Duodenal mucosa (tissue), 2 donors: ENCODE data around the gene FBLIM1.

Source experiments
- H3K27ac ChIP-seq: one replicate; pipeline ENCODE4 v1.7.0; 2013; ENCODE audit warnings: low read depth, low read length
- H3K27me3 ChIP-seq, 2 donors: one replicate each; pipeline ENCODE4 v1.7.0; 2013; ENCODE audit warnings: low read length in 2 of 2, control low read depth in 1 of 2; ENCODE audit not compliant: insufficient read depth in 2 of 2, control insufficient read depth in 1 of 2
- H3K36me3 ChIP-seq, 2 donors: one replicate each; pipeline ENCODE4 v1.7.0; 2013; ENCODE audit warnings: low read length in 2 of 2, control low read depth in 1 of 2; ENCODE audit not compliant: insufficient read depth in 2 of 2, control insufficient read depth in 1 of 2
- H3K4me1 ChIP-seq, 2 donors: one replicate each; pipeline ENCODE4 v1.7.0; 2013; ENCODE audit warnings: low read length in 2 of 2, control low read depth in 1 of 2; ENCODE audit not compliant: insufficient read depth in 2 of 2, control insufficient read depth in 1 of 2
- H3K4me3 ChIP-seq, 2 donors: one replicate each; pipeline ENCODE4 v1.7.0; 2013; ENCODE audit warnings: low read length in 2 of 2, low read depth in 1 of 2
- H3K9ac ChIP-seq, 2 donors: one replicate each; pipeline ENCODE4 v1.7.0; 2013; ENCODE audit warnings: low read length in 2 of 2, low read depth in 1 of 2
- H3K9me3 ChIP-seq, 2 donors: one replicate each; pipeline ENCODE4 v1.7.0; 2013; ENCODE audit warnings: low read length in 2 of 2, control low read depth in 1 of 2; ENCODE audit not compliant: control insufficient read depth in 1 of 2

FBLIM1 gene

GRCh38 chr1:15736892-15737261 is 21.7 kb upstream of the FBLIM1 start:
- Histone ChIP-seq H3K27ac (peak overlapping the region; percentile 88), H3K27me3 (no peaks in the 10 kb centered on the region), H3K4me3 (peak overlapping the region; percentile 55 to 70), H3K4me1 (peaks cover 31 to 51% of the 10 kb centered on the region in 2 donors), H3K36me3 (peaks cover 9 to 34% of the 10 kb centered on the region in 2 donors), H3K9me3 (no peaks in the 10 kb centered on the region), H3K9ac (peak overlapping the region; percentile 48 to 79)

GRCh38 chr1:15737324-15738319 is 21.0 kb upstream of the FBLIM1 start:
- no peaks in the 10 kb centered on the region for H3K27me3 ChIP-seq
- peaks cover 31 to 51% of the 10 kb centered on the region in 2 donors for H3K4me1 ChIP-seq
- peaks cover 6 to 26% of the 10 kb centered on the region in 2 donors for H3K36me3 ChIP-seq
- H3K4me3 ChIP-seq: peak overlapping the region; percentile 55 to 70
- H3K9me3 ChIP-seq: no peaks in the 10 kb centered on the region
- H3K27ac ChIP-seq: no peak overlapping the region
- peak overlapping the region; percentile 48 to 79 for H3K9ac ChIP-seq

GRCh38 chr1:15738416-15739113 is 20.0 kb upstream of the FBLIM1 start:
- peaks cover 31 to 56% of the 10 kb centered on the region in 2 donors for H3K4me1 ChIP-seq
- peaks cover 4 to 18% of the 10 kb centered on the region in 2 donors for H3K36me3 ChIP-seq
- no peak overlapping the region for H3K27ac ChIP-seq
- no peaks in the 10 kb centered on the region for H3K27me3 ChIP-seq
- H3K9ac ChIP-seq: peak overlapping the region in 1 of 2 donors; percentile 79
- no peak overlapping the region for H3K4me3 ChIP-seq
- H3K9me3 ChIP-seq: no peaks in the 10 kb centered on the region

- Histone ChIP-seq H3K4me1 (peaks cover 31 to 56% of the 10 kb centered on the region in 2 donors), H3K9me3 (no peaks in the 10 kb centered on the region), H3K27ac (peak overlapping the region; percentile 1), H3K9ac (no peak overlapping the region), H3K4me3 (no peak overlapping the region), H3K27me3 (no peaks in the 10 kb centered on the region), H3K36me3 (peaks cover 0 to 11% of the 10 kb centered on the region in 2 donors)
Measured at GRCh38 chr1:15739259-15739658, 19.3 kb upstream of the FBLIM1 start.

GRCh38 chr1:15739745-15740144 is 18.9 kb upstream of the FBLIM1 start:
- Histone ChIP-seq H3K27ac (peak overlapping the region; percentile 1), H3K27me3 (no peaks in the 10 kb centered on the region), H3K4me3 (no peak overlapping the region), H3K36me3 (peaks cover 0 to 6% of the 10 kb centered on the region in 2 donors), H3K9ac (no peak overlapping the region), H3K4me1 (peaks cover 29 to 52% of the 10 kb centered on the region in 2 donors), H3K9me3 (no peaks in the 10 kb centered on the region)

- no peaks in the 10 kb centered on the region for H3K9me3 ChIP-seq
- peak overlapping the region; percentile 61 to 77 for H3K9ac ChIP-seq
- peaks cover 18 to 38% of the 10 kb centered on the region in 2 donors for H3K4me1 ChIP-seq
- peak overlapping the region; percentile 37 to 50 for H3K4me3 ChIP-seq
- H3K36me3 ChIP-seq: peaks cover 0 to 5% of the 10 kb centered on the region in 2 donors
- peak overlapping the region; percentile 84 for H3K27ac ChIP-seq
- H3K27me3 ChIP-seq: no peaks in the 10 kb centered on the region
Measured at GRCh38 chr1:15740924-15741850, 17.4 kb upstream of the FBLIM1 start.

- peak within 1 kb of the TSS; percentile 70 to 77 for H3K9ac ChIP-seq
Measured at GRCh38 chr1:15742339-15742801, 16.2 kb upstream of the FBLIM1 start, which contains the start of gene TMEM82. Gene TMEM82 (plus strand): TSS chr1:15742499. CDS start chr1:15742560, 61 bp downstream.

GRCh38 chr1:15744122-15744679 is 14.4 kb upstream of the FBLIM1 start:
- no peak overlapping the region for H3K9ac ChIP-seq
- peaks cover 9 to 17% of the 10 kb centered on the region in 2 donors for H3K4me1 ChIP-seq
- H3K27ac ChIP-seq: no peak overlapping the region
- no peaks in the 10 kb centered on the region for H3K27me3 ChIP-seq
- H3K9me3 ChIP-seq: no peaks in the 10 kb centered on the region
- no peak overlapping the region for H3K4me3 ChIP-seq
- H3K36me3 ChIP-seq: peaks cover 0 to 4% of the 10 kb centered on the region in 2 donors

More at GRCh38 chr1:15742339-15742801, 16.2 kb upstream of the FBLIM1 start, which contains the start of gene TMEM82:
- no peaks in the 10 kb centered on the region for H3K27me3 ChIP-seq
- peak within 1 kb of the TSS; percentile 84 for H3K27ac ChIP-seq
- no peaks in the 10 kb centered on the region for H3K9me3 ChIP-seq
- H3K4me3 ChIP-seq: peak within 1 kb of the TSS; percentile 58 to 65
- H3K36me3 ChIP-seq: peaks cover 0 to 5% of the 10 kb centered on the region in 2 donors
- H3K4me1 ChIP-seq: peaks cover 18 to 32% of the 10 kb centered on the region in 2 donors

GRCh38 chr1:15747378-15747777 is 11.2 kb upstream of the FBLIM1 start:
- H3K36me3 ChIP-seq: no peaks in the 10 kb centered on the region
- no peaks in the 10 kb centered on the region for H3K27me3 ChIP-seq
- H3K4me3 ChIP-seq: no peak overlapping the region
- no peaks in the 10 kb centered on the region for H3K9me3 ChIP-seq
- peaks cover 8 to 17% of the 10 kb centered on the region in 2 donors for H3K4me1 ChIP-seq
- H3K27ac ChIP-seq: no peak overlapping the region
- no peak overlapping the region for H3K9ac ChIP-seq
